HEK293 (cell line): Measurements from ENCODE around the gene FMN1.

Experiments used
- CTCF ChIA-PET: fragments of 350-600 bp; formaldehyde crosslinking; extraction: SDS; loops from one replicate; lab custom pipeline; 2021; ENCODE audit warnings: antibody characterized with exemption; lab: Yijun Ruan, JAX
- POLR2A ChIA-PET: fragments of 300-600 bp; formaldehyde crosslinking; extraction: SDS; loops from one replicate; lab custom pipeline; 2020; ENCODE audit warnings: antibody characterized with exemption, inconsistent platforms; lab: Yijun Ruan, JAX
- H3K27ac ChIP-seq: fragments of 200-500 bp; sonication (Bioruptor generic); 2 replicates; pipeline ENCODE4 v1.5.1; 2014; ENCODE audit warnings: low read depth, low read length, control low read depth, inconsistent platforms; ENCODE audit errors: extremely low read depth
- H3K36me3 ChIP-seq, 2 experiments: fragments of 200-500 bp in 1 of 2; sonication (Bioruptor generic) in 1 of 2; 1 replicate in 1 of 2; 2 replicates in 1 of 2; pipeline ENCODE4 v1.5.1; 2014 to 2017; ENCODE audit warnings: inconsistent platforms in 2 of 2, low read length in 2 of 2; ENCODE audit not compliant: control insufficient read depth in 2 of 2, insufficient read depth in 1 of 2
- H3K4me1 ChIP-seq: fragments of 200-500 bp; sonication (Bioruptor generic); 2 replicates; pipeline ENCODE4 v1.5.1; 2014; ENCODE audit warnings: mild to moderate bottlenecking, low read length, inconsistent platforms; ENCODE audit not compliant: control insufficient read depth, insufficient read depth
- H3K4me3 ChIP-seq: 2 replicates; pipeline ENCODE4 v1.5.1; 2011; ENCODE audit warnings: low read depth, mild to moderate bottlenecking, control low read depth, low read length, moderate library complexity
- H3K9me3 ChIP-seq: fragments of 200-500 bp; sonication (Bioruptor generic); 2 replicates; pipeline ENCODE4 v1.5.1; 2014; ENCODE audit warnings: low read depth, low read length, inconsistent platforms; ENCODE audit not compliant: control insufficient read depth, insufficient read depth
- GLI2 ChIP-seq: fragments of 450-650 bp; formaldehyde crosslinking; IDR thresholded peaks from 2 replicates; pipeline ENCODE4; 2017; ENCODE audit warnings: missing biosample characterization, missing genetic modification characterization, low read depth, borderline replicate concordance
- HOXC10 ChIP-seq: sonication (generic); formaldehyde crosslinking; IDR thresholded peaks from 2 replicates; pipeline ENCODE4 v1.8.1; 2023; ENCODE audit warnings: mild to moderate bottlenecking, missing genetic modification reagents
- HOXD13 ChIP-seq: sonication (generic); formaldehyde crosslinking; IDR thresholded peaks from 2 replicates; pipeline ENCODE4 v1.8.0; 2022; ENCODE audit warnings: missing genetic modification reagents, borderline replicate concordance
- IKZF3 ChIP-seq: fragments of 450-650 bp; IDR thresholded peaks from 2 replicates; pipeline ENCODE4 v1.5.0; 2018; ENCODE audit warnings: missing biosample characterization, mild to moderate bottlenecking, missing genetic modification characterization, moderate library complexity
- KLF7 ChIP-seq: fragments of 450-650 bp; formaldehyde crosslinking; IDR thresholded peaks from 2 replicates; pipeline ENCODE4 v1.5.1; 2016; ENCODE audit warnings: missing biosample characterization, missing genetic modification characterization, borderline replicate concordance
- MEIS1 ChIP-seq: sonication (generic); formaldehyde crosslinking; IDR thresholded peaks from 2 replicates; pipeline ENCODE4 v1.8.1; 2022; ENCODE audit warnings: missing genetic modification reagents, mild to moderate bottlenecking, borderline replicate concordance
- MZF1 ChIP-seq: fragments of 450-650 bp; formaldehyde crosslinking; IDR thresholded peaks from 2 replicates; pipeline ENCODE4 v1.5.1; 2017; ENCODE audit warnings: missing biosample characterization, missing genetic modification characterization, borderline replicate concordance
- ZBTB48 ChIP-seq: fragments of 450-650 bp; formaldehyde crosslinking; IDR thresholded peaks from 2 replicates; pipeline ENCODE4 v1.5.1; 2016; ENCODE audit warnings: missing biosample characterization, missing genetic modification characterization
- ZBTB6 ChIP-seq: fragments of 450-650 bp; formaldehyde crosslinking; IDR thresholded peaks from 2 replicates; pipeline ENCODE4 v1.5.1; 2017; ENCODE audit warnings: missing biosample characterization, missing genetic modification characterization
- ZBTB7A ChIP-seq: fragments of 450-650 bp; formaldehyde crosslinking; IDR thresholded peaks from 2 replicates; pipeline ENCODE4 v1.5.1; 2016; ENCODE audit warnings: low read depth, missing biosample characterization, missing genetic modification characterization
- ZEB2 ChIP-seq: fragments of 450-650 bp; formaldehyde crosslinking; IDR thresholded peaks from 2 replicates; pipeline ENCODE4 v1.5.1; 2016; ENCODE audit warnings: missing biosample characterization, missing genetic modification characterization
- ZFP41 ChIP-seq: fragments of 450-650 bp; formaldehyde crosslinking; IDR thresholded peaks from 2 replicates; pipeline ENCODE4 v1.5.1; 2016; ENCODE audit warnings: missing biosample characterization, missing genetic modification characterization, borderline replicate concordance
- ZNF184 ChIP-seq: fragments of 450-650 bp; IDR thresholded peaks from 2 replicates; pipeline ENCODE4 v1.5.1; 2018; ENCODE audit warnings: missing biosample characterization, mild to moderate bottlenecking, missing genetic modification characterization
- ZNF19 ChIP-seq: fragments of 450-650 bp; formaldehyde crosslinking; IDR thresholded peaks from 2 replicates; pipeline ENCODE4; 2016; ENCODE audit warnings: missing biosample characterization, missing genetic modification characterization, low read depth
- ZNF214 ChIP-seq: fragments of 450-650 bp; formaldehyde crosslinking; IDR thresholded peaks from 2 replicates; pipeline ENCODE4 v1.5.1; 2017; ENCODE audit warnings: missing biosample characterization, mild to moderate bottlenecking, missing genetic modification characterization, borderline replicate concordance
- ZNF362 ChIP-seq: fragments of 450-650 bp; formaldehyde crosslinking; IDR thresholded peaks from 2 replicates; pipeline ENCODE4 v1.5.1; 2016; ENCODE audit warnings: missing biosample characterization, missing genetic modification characterization
- ZNF404 ChIP-seq: fragments of 450-650 bp; formaldehyde crosslinking; IDR thresholded peaks from 2 replicates; pipeline ENCODE4 v1.5.1; 2017; ENCODE audit warnings: missing biosample characterization, missing genetic modification characterization
- ZNF449 ChIP-seq: fragments of 450-650 bp; formaldehyde crosslinking; IDR thresholded peaks from 2 replicates; pipeline ENCODE4 v1.5.1; 2017; ENCODE audit warnings: missing biosample characterization, mild to moderate bottlenecking, missing genetic modification characterization, moderate library complexity
- ZNF501 ChIP-seq: fragments of 450-650 bp; formaldehyde crosslinking; IDR thresholded peaks from 2 replicates; pipeline ENCODE4 v1.5.1; 2016; ENCODE audit warnings: missing biosample characterization, missing genetic modification characterization
- ZNF600 ChIP-seq: fragments of 450-650 bp; formaldehyde crosslinking; IDR thresholded peaks from 2 replicates; pipeline ENCODE4 v1.5.1; 2016; ENCODE audit warnings: missing biosample characterization, missing genetic modification characterization
- ZNF623 ChIP-seq: fragments of 450-650 bp; formaldehyde crosslinking; IDR thresholded peaks from 2 replicates; pipeline ENCODE4 v1.5.1; 2016; ENCODE audit warnings: missing biosample characterization, missing genetic modification characterization
- ZNF701 ChIP-seq: fragments of 450-650 bp; formaldehyde crosslinking; IDR thresholded peaks from 2 replicates; pipeline ENCODE4 v1.5.1; 2016; ENCODE audit warnings: missing biosample characterization, missing genetic modification characterization
- ZNF707 ChIP-seq: fragments of 450-650 bp; formaldehyde crosslinking; IDR thresholded peaks from 2 replicates; pipeline ENCODE4 v1.5.1; 2016; ENCODE audit warnings: missing biosample characterization, missing genetic modification characterization
- TF ChIP-seq, protein P1 (sequence below): fragments of 450-650 bp; formaldehyde crosslinking; IDR thresholded peaks from 2 replicates; pipeline ENCODE4 v1.5.1; 2017; ENCODE audit warnings: missing biosample characterization, missing genetic modification characterization
- TF ChIP-seq, protein P2 (sequence below): fragments of 450-650 bp; formaldehyde crosslinking; IDR thresholded peaks from 2 replicates; pipeline ENCODE4 v1.5.1; 2016; ENCODE audit warnings: missing biosample characterization, missing genetic modification characterization

The FMN1 gene

DNA sequence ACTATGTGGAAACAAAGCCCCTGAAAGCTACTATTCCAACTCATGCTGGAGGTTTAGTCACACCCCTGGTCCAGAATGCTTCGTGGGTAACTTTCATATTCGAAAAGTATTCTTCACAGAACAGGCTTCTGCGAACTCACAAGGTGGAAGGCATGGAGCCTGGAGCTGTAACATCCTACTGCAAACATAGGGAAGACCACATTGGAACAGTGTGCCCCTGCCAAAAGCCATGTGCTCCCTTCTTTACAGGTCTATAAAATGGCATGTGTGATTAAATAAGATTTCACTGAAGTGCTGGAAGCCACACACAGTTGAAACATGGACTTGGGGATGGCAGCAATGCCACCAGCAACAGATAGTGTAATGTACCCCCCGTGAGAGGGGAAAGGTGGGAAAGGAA is 370.8 kb downstream of the FMN1 start:
- H3K36me3 ChIP-seq: no peaks in the 10 kb centered on the region
- peaks cover 28% of the 10 kb centered on the region for H3K4me1 ChIP-seq
- no peak overlapping the region for H3K27ac ChIP-seq
- CTCF ChIA-PET: no interaction called here
- no peak overlapping the region for H3K4me3 ChIP-seq
- POLR2A ChIA-PET: no interaction called here
- no peaks in the 10 kb centered on the region for H3K9me3 ChIP-seq
- no peak for TF ChIP-seq HOXC10 (CRISPR knock-in tag)
- TF ChIP-seq KLF7 (tag by site-specific recombination): no peak
- no peak for TF ChIP-seq ZNF501

DNA sequence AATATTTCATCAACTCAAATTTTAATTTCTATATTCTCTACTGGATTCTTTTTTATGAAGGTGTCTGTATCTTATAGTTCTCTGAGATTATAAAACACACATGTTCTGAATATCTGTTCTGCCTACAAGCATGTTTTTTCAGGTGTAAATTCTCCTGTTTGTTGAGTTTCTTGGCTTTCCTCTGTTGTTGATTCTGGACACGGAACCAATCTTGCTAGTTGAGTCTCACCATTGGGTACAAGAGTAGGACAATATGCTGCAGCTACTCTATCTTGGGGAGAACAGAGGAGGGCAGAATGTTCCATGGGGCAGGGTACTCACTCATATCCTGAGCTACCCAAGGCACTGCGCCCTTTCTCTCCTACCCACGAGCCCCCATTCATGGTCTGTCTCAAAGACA is 371.8 kb downstream of the FMN1 start:
- Histone ChIP-seq H3K27ac (no peak overlapping the region), H3K36me3 (no peaks in the 10 kb centered on the region), H3K4me1 (peaks cover 28% of the 10 kb centered on the region), H3K4me3 (no peak overlapping the region), H3K9me3 (no peaks in the 10 kb centered on the region)
- TF ChIP-seq ZNF214 (no peak), ZEB2 (tag by site-specific recombination) (no peak), GLI2 (tag by site-specific recombination) (no peak), IKZF3 (tag by site-specific recombination) (no peak), ZBTB7A (tag by site-specific recombination) (no peak), ZNF707 (tag by site-specific recombination) (no peak), HOXD13 (no peak), ZNF184 (no peak), KLF7 (tag by site-specific recombination) (no peak), MEIS1 (no peak), ZNF404 (tag by site-specific recombination) (no peak), ZBTB48 (tag by site-specific recombination) (no peak)
- POLR2A ChIA-PET: no interaction called here
- CTCF ChIA-PET: no interaction called here

DNA sequence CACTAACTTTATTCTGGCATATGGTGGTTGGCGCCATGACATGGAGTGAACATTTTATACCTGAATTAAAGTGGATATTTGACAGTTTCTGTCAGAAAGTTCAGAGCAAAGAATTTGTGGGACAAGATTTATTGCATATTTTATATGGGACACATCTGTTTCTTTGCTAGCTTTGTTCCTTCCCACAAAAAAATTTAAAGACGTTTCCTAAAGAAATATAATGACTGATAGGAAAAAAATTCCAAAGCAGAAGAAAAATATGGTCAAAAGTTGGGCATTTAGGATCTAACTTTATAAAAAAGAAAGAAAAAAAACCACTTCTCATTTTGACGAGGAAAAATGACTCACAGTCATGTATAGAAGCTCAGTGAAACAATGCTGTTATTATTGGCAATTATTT is 375.1 kb downstream of the FMN1 start:
- Histone ChIP-seq H3K27ac (peak overlapping the region; percentile 96), H3K4me1 (peaks cover 18% of the 10 kb centered on the region), H3K4me3 (no peak overlapping the region), H3K9me3 (no peaks in the 10 kb centered on the region), H3K36me3 (no peaks in the 10 kb centered on the region)
- CTCF ChIA-PET: interaction anchor here (0.6 to 2.0 kb wide), 3 partner anchors 23 to 209 kb away, joined by 3 to 10 read pairs (median 3); no protein-coding TSS in a partner anchor
- POLR2A ChIA-PET: interaction anchor here (0.7 to 1.4 kb wide), 2 partner anchors 24 to 83 kb away, joined by 6 to 7 read pairs; no protein-coding TSS in a partner anchor
- TF ChIP-seq MZF1 (tag by site-specific recombination) (no peak), ZNF701 (tag by site-specific recombination) (no peak), ZNF449 (no peak), ZBTB6 (tag by site-specific recombination) (no peak), ZNF623 (tag by site-specific recombination) (no peak), ZBTB7A (tag by site-specific recombination) (no peak), ZNF362 (tag by site-specific recombination) (peak; percentile 76; the same call in 1 of the 2 replicates), ZNF600 (tag by site-specific recombination) (0 out of 2 replicates have a peak, but pooled peaks have one; percentile 3), ZFP41 (tag by site-specific recombination) (no peak), ZNF19 (tag by site-specific recombination) (no peak)
- TF ChIP-seq, protein P1, sequence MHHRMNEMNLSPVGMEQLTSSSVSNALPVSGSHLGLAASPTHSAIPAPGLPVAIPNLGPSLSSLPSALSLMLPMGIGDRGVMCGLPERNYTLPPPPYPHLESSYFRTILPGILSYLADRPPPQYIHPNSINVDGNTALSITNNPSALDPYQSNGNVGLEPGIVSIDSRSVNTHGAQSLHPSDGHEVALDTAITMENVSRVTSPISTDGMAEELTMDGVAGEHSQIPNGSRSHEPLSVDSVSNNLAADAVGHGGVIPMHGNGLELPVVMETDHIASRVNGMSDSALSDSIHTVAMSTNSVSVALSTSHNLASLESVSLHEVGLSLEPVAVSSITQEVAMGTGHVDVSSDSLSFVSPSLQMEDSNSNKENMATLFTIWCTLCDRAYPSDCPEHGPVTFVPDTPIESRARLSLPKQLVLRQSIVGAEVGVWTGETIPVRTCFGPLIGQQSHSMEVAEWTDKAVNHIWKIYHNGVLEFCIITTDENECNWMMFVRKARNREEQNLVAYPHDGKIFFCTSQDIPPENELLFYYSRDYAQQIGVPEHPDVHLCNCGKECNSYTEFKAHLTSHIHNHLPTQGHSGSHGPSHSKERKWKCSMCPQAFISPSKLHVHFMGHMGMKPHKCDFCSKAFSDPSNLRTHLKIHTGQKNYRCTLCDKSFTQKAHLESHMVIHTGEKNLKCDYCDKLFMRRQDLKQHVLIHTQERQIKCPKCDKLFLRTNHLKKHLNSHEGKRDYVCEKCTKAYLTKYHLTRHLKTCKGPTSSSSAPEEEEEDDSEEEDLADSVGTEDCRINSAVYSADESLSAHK (tag by site-specific recombination): 0 out of 2 replicates have a peak, but pooled peaks have one; percentile 10
- TF ChIP-seq, protein P2, sequence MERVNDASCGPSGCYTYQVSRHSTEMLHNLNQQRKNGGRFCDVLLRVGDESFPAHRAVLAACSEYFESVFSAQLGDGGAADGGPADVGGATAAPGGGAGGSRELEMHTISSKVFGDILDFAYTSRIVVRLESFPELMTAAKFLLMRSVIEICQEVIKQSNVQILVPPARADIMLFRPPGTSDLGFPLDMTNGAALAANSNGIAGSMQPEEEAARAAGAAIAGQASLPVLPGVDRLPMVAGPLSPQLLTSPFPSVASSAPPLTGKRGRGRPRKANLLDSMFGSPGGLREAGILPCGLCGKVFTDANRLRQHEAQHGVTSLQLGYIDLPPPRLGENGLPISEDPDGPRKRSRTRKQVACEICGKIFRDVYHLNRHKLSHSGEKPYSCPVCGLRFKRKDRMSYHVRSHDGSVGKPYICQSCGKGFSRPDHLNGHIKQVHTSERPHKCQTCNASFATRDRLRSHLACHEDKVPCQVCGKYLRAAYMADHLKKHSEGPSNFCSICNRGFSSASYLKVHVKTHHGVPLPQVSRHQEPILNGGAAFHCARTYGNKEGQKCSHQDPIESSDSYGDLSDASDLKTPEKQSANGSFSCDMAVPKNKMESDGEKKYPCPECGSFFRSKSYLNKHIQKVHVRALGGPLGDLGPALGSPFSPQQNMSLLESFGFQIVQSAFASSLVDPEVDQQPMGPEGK (tag by site-specific recombination): no peak
